GM21786 (cell line): Measurements from ENCODE around the gene INPPL1.

ENCODE experiments used
- ATAC-seq: cut with Tn5 transposase; IDR thresholded peaks from one replicate; pipeline ENCODE4 v1.9.1; 2021; ENCODE audit not compliant: unreplicated experiment

Gene INPPL1

DNA sequence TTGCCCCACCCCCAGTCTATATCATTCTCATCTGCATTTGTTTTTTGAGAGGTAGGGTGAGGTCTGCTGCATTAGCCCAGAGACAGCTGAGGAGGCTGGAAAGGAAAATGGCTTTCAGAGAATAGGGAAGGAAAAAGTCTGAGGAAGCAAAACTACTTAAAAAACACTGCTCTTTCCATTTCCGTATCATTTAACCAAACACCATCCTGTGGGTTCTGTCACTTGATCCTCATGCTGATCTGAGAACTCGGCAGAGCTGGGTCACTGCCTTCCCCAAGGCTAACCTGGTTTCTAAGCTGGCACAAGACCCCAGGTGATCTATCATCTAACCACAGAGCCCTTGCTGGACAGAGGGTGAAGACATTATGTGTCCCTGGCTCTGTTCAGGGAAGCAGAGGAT is 6.7 kb upstream of the INPPL1 start:
- no peak for ATAC-seq

GRCh38 chr11:72218251-72218745 is 6.3 kb upstream of the INPPL1 start:
- ATAC-seq, result no peak

GRCh38 chr11:72220696-72221363 is 3.7 kb upstream of the INPPL1 start:
- no peak for ATAC-seq

- ATAC-seq, result no peak
Observed at GRCh38 chr11:72221386-72222075, 3.0 kb upstream of the INPPL1 start.

GRCh38 chr11:72222106-72222891 is 2.3 kb upstream of the INPPL1 start:
- ATAC-seq, result no peak

DNA sequence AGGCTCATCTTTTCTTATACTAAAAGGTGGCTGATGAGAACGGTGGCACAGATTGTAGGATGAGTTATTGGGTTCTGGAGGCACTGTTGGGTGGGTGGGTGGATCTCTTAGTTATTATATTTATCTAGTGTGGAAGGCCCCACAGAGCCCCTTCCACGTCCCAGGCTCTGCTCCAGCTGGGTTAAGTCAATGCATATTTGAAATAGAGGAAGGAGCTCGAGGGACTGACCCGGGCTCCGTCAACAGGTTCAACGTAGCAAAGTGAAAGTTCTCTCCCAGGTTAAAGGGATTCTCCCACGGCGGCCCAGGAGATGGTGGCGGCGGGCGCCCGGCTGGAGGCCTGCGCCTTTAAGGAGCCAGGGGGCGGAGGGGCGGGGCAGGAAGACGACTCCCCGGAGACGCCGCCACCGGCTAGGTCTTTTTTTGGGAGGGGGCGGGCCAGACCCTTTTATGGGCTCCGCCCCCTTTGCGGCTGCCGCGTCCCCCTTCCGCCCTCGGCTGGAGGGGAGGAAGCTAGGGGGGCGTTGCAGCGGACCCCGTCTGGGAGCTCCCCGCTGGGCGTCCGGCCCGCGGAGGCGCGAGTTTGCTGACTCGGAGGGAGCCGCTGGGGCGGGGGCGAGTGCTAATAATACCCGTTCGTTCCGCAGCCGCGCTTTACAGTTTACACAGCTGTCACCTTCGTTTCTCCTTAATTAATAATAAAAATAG is 1.5 kb upstream of the INPPL1 start:
- ATAC-seq, result peak; percentile 72

DNA sequence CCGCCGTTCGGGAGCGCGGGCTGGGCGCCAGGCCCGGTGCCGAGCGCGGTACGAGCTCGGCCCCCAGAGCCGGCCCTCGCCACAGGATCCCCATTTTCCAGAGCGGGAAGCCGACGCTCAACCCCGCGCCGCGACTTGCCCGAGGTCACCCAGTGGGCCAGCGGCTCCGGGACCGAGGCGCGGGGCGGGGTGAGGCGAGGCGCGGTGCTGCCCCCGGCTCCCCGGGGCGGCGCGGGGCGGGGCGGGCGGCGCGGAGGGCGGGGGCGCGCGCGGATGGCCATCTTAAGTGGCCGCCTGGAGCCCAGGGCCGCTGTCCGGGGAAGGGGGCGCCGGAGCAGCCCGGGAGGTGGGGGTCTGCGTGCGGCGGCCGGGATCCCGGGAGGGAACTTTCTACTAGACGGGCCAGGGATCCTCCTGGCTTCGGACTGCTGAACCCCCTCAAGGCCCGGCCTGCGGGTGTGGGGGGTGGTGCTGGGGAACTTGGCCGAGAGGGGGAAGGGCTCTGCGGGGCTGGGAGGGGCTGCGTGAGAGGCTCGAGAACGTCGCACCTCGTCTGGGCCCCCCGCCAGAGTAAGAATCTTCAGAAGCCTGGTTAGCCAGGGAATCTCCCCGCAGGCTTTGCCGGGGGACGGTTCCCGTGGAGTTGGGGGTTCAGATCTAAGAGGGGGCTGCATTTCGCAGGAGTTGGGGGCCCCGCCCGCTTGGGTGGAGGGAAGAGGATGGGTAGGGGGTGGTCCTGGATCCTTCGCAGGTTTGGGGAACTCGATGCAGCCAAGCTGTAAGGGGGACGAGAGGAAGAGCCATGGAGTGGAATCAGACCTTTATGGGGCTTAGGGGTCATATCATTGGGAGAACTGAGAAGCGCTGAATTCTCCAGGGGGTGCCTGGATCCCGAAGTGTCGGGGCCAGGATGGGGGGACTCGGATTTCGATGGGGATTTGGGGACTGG is 678 bp upstream of the INPPL1 start:
- ATAC-seq, result peak; percentile 48

GRCh38 chr11:72225411-72225951 is 914 bp downstream of the INPPL1 start:
- ATAC-seq, result no peak

GRCh38 chr11:72226701-72227100 is 2.1 kb downstream of the INPPL1 start:
- ATAC-seq, result no peak

GRCh38 chr11:72227316-72228228 is 3.0 kb downstream of the INPPL1 start:
- no peak for ATAC-seq

GRCh38 chr11:72228229-72228843 is 3.8 kb downstream of the INPPL1 start:
- ATAC-seq, result no peak

GRCh38 chr11:72228844-72229231 is 4.3 kb downstream of the INPPL1 start:
- no peak for ATAC-seq

DNA sequence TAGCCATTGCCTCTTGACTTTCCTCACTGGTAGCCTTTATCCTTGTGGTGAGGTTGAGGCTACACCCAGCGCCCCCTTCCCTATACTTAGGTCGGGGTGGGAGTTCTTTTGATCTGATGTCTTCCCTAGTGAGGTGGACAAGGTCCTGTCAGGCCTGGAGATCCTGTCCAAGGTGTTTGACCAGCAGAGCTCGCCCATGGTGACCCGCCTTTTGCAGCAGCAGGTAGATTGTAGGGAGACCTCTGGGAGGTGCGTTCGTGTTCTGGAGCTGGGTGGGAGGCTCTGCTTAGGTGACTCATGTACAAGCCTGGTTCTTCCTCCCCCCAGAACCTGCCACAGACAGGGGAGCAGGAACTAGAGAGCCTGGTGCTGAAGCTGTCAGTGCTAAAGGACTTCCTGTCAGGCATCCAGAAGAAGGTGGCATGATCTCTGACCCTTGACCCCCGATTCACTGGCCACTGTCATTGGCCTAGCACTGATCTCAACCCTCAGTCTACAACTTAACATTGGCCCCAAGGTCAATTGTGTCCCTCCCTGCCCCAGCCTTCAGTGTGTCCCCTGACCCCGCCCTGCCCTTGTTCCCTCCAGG is 4.9 kb downstream of the INPPL1 start:
- ATAC-seq, result no peak

DNA sequence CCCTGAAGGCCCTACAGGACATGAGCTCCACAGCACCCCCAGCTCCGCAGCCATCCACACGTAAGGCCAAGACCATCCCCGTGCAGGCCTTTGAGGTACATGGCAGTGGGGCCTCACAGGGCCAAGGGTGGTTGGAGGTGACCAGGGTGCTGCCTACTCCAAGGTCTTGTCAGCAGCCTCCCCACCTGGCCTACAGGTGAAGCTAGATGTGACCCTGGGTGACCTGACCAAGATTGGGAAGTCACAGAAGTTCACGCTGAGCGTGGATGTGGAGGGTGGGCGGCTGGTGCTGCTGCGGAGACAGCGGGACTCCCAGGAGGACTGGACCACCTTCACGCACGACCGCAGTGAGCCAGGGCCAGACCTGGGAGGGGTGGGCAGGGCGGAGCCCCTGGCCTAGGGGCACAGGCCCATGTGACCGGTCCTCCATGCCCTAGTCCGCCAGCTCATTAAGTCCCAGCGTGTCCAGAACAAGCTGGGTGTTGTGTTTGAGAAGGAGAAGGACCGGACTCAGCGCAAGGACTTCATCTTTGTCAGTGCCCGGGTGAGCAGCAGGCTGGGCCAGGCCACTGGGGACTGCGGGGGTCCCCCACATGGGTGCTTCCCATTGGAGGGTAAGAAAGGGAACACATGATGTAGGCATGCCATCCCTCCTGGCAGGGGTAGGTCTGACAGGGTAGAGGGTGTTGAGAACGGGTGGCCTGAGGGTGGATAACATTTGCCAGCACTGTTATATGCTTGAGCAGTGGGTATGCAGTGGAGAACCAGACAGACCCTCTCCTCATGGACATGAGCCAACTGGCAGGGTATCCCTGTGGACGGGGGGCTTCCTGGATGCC is 5.6 kb downstream of the INPPL1 start:
- no peak for ATAC-seq

- ATAC-seq, result no peak
Observed at GRCh38 chr11:72230764-72231365, 6.3 kb downstream of the INPPL1 start.

GRCh38 chr11:72231396-72232259 is 7.1 kb downstream of the INPPL1 start:
- ATAC-seq, result no peak
